Neural cell (in vitro differentiated cells): ENCODE measurements around the gene DIS3L2. TPM values are rescaled to one million over a fixed set of nuclear protein-coding genes. Genes with fewer than 3 reads are reported as not detected.

ENCODE experiments used
- H2AFZ ChIP-seq: fragments of 200-600, 300-800 bp; sonication (generic), shearing (Covaris generic); 2 replicates; pipeline ENCODE4 v1.6.0; 2014; ENCODE audit warnings: low read depth, mild to moderate bottlenecking, antibody characterized with exemption, low read length, moderate library complexity
- H3F3A ChIP-seq: fragments of 200-600 bp; shearing (Covaris generic); 2 replicates; pipeline ENCODE4 v1.6.1; 2016; ENCODE audit warnings: mild to moderate bottlenecking, moderate library complexity, mixed read lengths, antibody characterized with exemption, low read length; ENCODE audit not compliant: insufficient read depth, poor library complexity, severe bottlenecking
- H3K27ac ChIP-seq: fragments of 200-600, 300-800 bp; sonication (generic), shearing (Covaris generic); 2 replicates; pipeline ENCODE4 v1.5.1; 2014; ENCODE audit warnings: mild to moderate bottlenecking, low read length, moderate library complexity
- H3K27me3 ChIP-seq: fragments of 300-800, 200-600 bp; sonication (generic), shearing (Covaris generic); 2 replicates; pipeline ENCODE4 v1.6.0; 2014; ENCODE audit warnings: mild to moderate bottlenecking, low read depth, low read length, moderate library complexity; ENCODE audit not compliant: insufficient read depth
- H3K36me3 ChIP-seq: fragments of 300-800, 200-600 bp; sonication (generic), shearing (Covaris generic); 2 replicates; pipeline ENCODE4 v1.5.1; 2014; ENCODE audit warnings: mild to moderate bottlenecking, antibody characterized with exemption, low read length, moderate library complexity; ENCODE audit not compliant: insufficient read depth
- H3K4me2 ChIP-seq: fragments of 300-800, 200-600 bp; sonication (generic), shearing (Covaris generic); 2 replicates; pipeline ENCODE4 v1.6.0; 2014; ENCODE audit warnings: mild to moderate bottlenecking, low read length
- H3K4me3 ChIP-seq: fragments of 300-800, 200-600 bp; sonication (generic), shearing (Covaris generic); 2 replicates; pipeline ENCODE4 v1.5.1; 2014; ENCODE audit warnings: mild to moderate bottlenecking, low read length, moderate library complexity
- H3K79me2 ChIP-seq: fragments of 200-600 bp; shearing (Covaris generic); replicated peaks from 2 replicates; pipeline ENCODE4 v1.6.0; 2014; ENCODE audit warnings: mild to moderate bottlenecking, low read length, moderate library complexity; ENCODE audit not compliant: insufficient read depth
- H3K9ac ChIP-seq: fragments of 300-800, 200-600 bp; sonication (generic), shearing (Covaris generic); 2 replicates; pipeline ENCODE4 v1.6.1; 2016; ENCODE audit warnings: mild to moderate bottlenecking, low read length, mixed read lengths
- H3K9me2 ChIP-seq: fragments of 200-600 bp; shearing (Covaris generic); 2 replicates; pipeline ENCODE4 v1.6.1; 2016; ENCODE audit warnings: mild to moderate bottlenecking, low read length, mixed read lengths; ENCODE audit not compliant: insufficient read depth
- H3K9me3 ChIP-seq: fragments of 200-600, 300-800 bp; sonication (generic), shearing (Covaris generic); 2 replicates; pipeline ENCODE4 v1.6.1; 2016; ENCODE audit warnings: mild to moderate bottlenecking, mixed run types, low read length, moderate library complexity, mixed read lengths
- H4K20me1 ChIP-seq: fragments of 200-600 bp; shearing (Covaris generic); 2 replicates; pipeline ENCODE4 v1.6.1; 2016; ENCODE audit warnings: mild to moderate bottlenecking, mixed run types; ENCODE audit not compliant: insufficient read depth
- CTCF ChIP-seq: fragments of 450-650 bp; IDR thresholded peaks from 2 replicates; pipeline ENCODE4 v1.5.1; 2014; ENCODE audit warnings: antibody characterized with exemption, mild to moderate bottlenecking, moderate library complexity; ENCODE audit not compliant: poor library complexity, severe bottlenecking
- EP300 ChIP-seq: fragments of 450-650 bp; conservative IDR thresholded peaks from 2 replicates; pipeline ENCODE4 v1.6.1; 2014; ENCODE audit warnings: antibody characterized with exemption, mild to moderate bottlenecking, moderate library complexity; ENCODE audit not compliant: poor library complexity, severe bottlenecking
- EZH2 ChIP-seq: fragments of 200-600, 300-800 bp; shearing (Covaris generic), sonication (generic); IDR thresholded peaks from 2 replicates; pipeline ENCODE4 v1.6.1; 2014; ENCODE audit warnings: antibody characterized with exemption, low read length, borderline replicate concordance, mild to moderate bottlenecking; ENCODE audit not compliant: insufficient read depth, poor library complexity, severe bottlenecking
- MXI1 ChIP-seq: fragments of 450-650 bp; conservative IDR thresholded peaks from 2 replicates; pipeline ENCODE4 v1.6.1; 2014; ENCODE audit warnings: antibody characterized with exemption, mild to moderate bottlenecking; ENCODE audit not compliant: poor library complexity, severe bottlenecking
- POLR2AphosphoS5 ChIP-seq: IDR thresholded peaks from 2 replicates; pipeline ENCODE4 v1.6.1; 2012
- RAD21 ChIP-seq: fragments of 450-650 bp; conservative IDR thresholded peaks from 2 replicates; pipeline ENCODE4 v1.6.1; 2014; ENCODE audit warnings: antibody characterized with exemption, mild to moderate bottlenecking, moderate library complexity
- REST ChIP-seq: IDR thresholded peaks from 2 replicates; pipeline ENCODE4 v1.6.1; 2012; ENCODE audit warnings: borderline replicate concordance
- SMC3 ChIP-seq: fragments of 450-650 bp; conservative IDR thresholded peaks from 2 replicates; pipeline ENCODE4 v1.6.1; 2014; ENCODE audit warnings: antibody characterized with exemption, mild to moderate bottlenecking, moderate library complexity; ENCODE audit not compliant: poor library complexity
- TAF1 ChIP-seq: IDR thresholded peaks from 2 replicates; pipeline ENCODE4 v1.6.1; 2012; ENCODE audit warnings: low read depth
- polyA plus RNA-seq: library from polyadenylated mRNA; depleted of rRNA; stranded (reverse); fragments of >200 nt; gene quantifications from 2 replicates; pipeline ENCODE4 v1.2.3, GENCODE V29; 2014

DIS3L2 gene
- polyA plus RNA-seq, 1 donor from 2014 or later, result 20.0 TPM

- H3K4me3 ChIP-seq, result no peak overlapping the region
- H4K20me1 ChIP-seq, result no peaks in the 10 kb centered on the region
- no peaks in the 10 kb centered on the region for H3K9me2 ChIP-seq
- H3K27ac ChIP-seq, result no peak overlapping the region
- no peak overlapping the region for H3K4me2 ChIP-seq
- TF ChIP-seq TAF1 (no peak), CTCF (no peak), RAD21 (no peak), MXI1 (no peak), EZH2 (no peak), POLR2AphosphoS5 (no peak), EP300 (no peak), SMC3 (no peak)
- H3F3A ChIP-seq, result no peaks in the 10 kb centered on the region
- H3K36me3 ChIP-seq, result no peaks in the 10 kb centered on the region
- H3K9me3 ChIP-seq, result no peaks in the 10 kb centered on the region
- H2AFZ ChIP-seq, result no peak overlapping the region
- H3K9ac ChIP-seq, result no peak overlapping the region
- no peaks in the 10 kb centered on the region for H3K27me3 ChIP-seq
- no peaks in the 10 kb centered on the region for H3K79me2 ChIP-seq
Measured at GRCh38 chr2:231936491-231936890, 25.0 kb upstream of the DIS3L2 start.

DNA sequence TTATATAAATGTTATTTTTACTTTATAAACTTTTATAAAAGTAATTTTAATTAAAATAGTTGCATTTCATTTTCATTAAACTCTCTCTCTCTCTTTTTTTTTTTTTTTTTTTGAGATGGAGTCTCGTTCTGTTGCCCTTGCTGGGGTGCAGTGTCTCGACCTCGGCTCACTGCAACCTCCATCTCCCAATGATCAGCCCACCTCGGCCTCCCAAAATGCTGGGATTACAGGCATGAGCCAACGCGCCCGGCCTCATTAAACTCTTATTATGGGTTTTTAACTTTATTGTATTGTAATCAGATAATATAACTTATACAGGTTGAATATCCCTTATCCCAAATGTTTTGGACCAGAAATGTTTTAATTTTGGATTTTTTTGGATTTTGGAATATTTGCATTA, 24.5 kb upstream of the DIS3L2 start:
- Histone ChIP-seq H3K4me3 (no peak overlapping the region), H3F3A (no peaks in the 10 kb centered on the region), H3K79me2 (no peaks in the 10 kb centered on the region), H3K36me3 (no peaks in the 10 kb centered on the region), H3K27ac (no peak overlapping the region), H3K9me3 (no peaks in the 10 kb centered on the region), H3K27me3 (no peaks in the 10 kb centered on the region), H3K4me2 (no peak overlapping the region), H2AFZ (no peak overlapping the region), H4K20me1 (no peaks in the 10 kb centered on the region), H3K9ac (no peak overlapping the region), H3K9me2 (no peaks in the 10 kb centered on the region)
- TF ChIP-seq EP300 (no peak), TAF1 (no peak)

DNA sequence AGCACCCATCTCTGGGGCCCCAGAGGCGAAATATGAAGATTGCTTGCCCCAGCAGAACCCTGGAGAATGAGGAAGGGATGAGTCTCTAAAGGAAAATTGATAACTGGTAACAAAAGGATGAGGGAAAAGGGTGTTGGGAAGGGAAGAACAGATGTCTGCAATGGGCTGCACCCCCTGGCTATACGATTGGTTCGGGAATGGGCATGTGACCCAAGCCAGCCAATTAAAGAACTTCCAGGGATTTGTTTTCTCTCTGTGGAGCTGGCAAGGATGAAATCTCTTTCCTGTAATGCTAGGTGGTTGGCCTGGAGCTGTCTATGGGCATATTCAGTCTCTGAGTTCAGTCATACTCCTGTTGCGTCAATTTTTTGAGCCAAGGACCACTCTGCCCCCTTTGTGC, 22.5 kb upstream of the DIS3L2 start:
- H3K4me3 ChIP-seq, result no peak overlapping the region
- H3K27me3 ChIP-seq, result no peaks in the 10 kb centered on the region
- H3K36me3 ChIP-seq, result no peaks in the 10 kb centered on the region
- H2AFZ ChIP-seq, result no peak overlapping the region
- no peaks in the 10 kb centered on the region for H3F3A ChIP-seq
- no peak overlapping the region for H3K27ac ChIP-seq
- H3K9me2 ChIP-seq, result no peaks in the 10 kb centered on the region
- TF ChIP-seq REST (no peak), EZH2 (no peak), TAF1 (no peak), RAD21 (no peak), SMC3 (no peak), EP300 (no peak), CTCF (no peak), POLR2AphosphoS5 (no peak), MXI1 (no peak)
- H3K79me2 ChIP-seq, result no peaks in the 10 kb centered on the region
- no peak overlapping the region for H3K4me2 ChIP-seq
- no peaks in the 10 kb centered on the region for H4K20me1 ChIP-seq
- H3K9ac ChIP-seq, result no peak overlapping the region
- no peaks in the 10 kb centered on the region for H3K9me3 ChIP-seq
